Mucosa of rectum (tissue), 2 donors: ENCODE measurements around the gene IGFBP6.
A peak's percentile ranks its signal among the peaks of the same experiment; 100 is the strongest.

ENCODE experiments used
- H3K27ac ChIP-seq, 2 donors: one replicate each; pipeline ENCODE4 v1.7.0; 2013; ENCODE audit warnings: inconsistent platforms in 2 of 2, low read depth in 2 of 2, low read length in 2 of 2
- H3K27me3 ChIP-seq, 2 donors: one replicate each; pipeline ENCODE4 v1.7.0; 2013; ENCODE audit warnings: low read length in 2 of 2; ENCODE audit not compliant: control insufficient read depth in 2 of 2, insufficient read depth in 2 of 2
- H3K36me3 ChIP-seq, 2 donors: one replicate each; pipeline ENCODE4 v1.7.0; 2013; ENCODE audit warnings: low read length in 2 of 2; ENCODE audit not compliant: control insufficient read depth in 2 of 2, insufficient read depth in 2 of 2
- H3K4me1 ChIP-seq, 2 donors: one replicate each; pipeline ENCODE4 v1.7.0; 2013; ENCODE audit warnings: low read length in 2 of 2, mild to moderate bottlenecking in 1 of 2; ENCODE audit not compliant: control insufficient read depth in 2 of 2, insufficient read depth in 2 of 2
- H3K4me3 ChIP-seq, 2 donors: one replicate each; pipeline ENCODE4 v1.7.0; 2013; ENCODE audit warnings: low read length in 2 of 2
- H3K9ac ChIP-seq, 2 donors: one replicate each; pipeline ENCODE4 v1.7.0; 2013; ENCODE audit warnings: low read length in 2 of 2, low read depth in 1 of 2, mild to moderate bottlenecking in 1 of 2
- H3K9me3 ChIP-seq, 2 donors: one replicate each; pipeline ENCODE4 v1.7.0; 2013; ENCODE audit warnings: low read length in 2 of 2; ENCODE audit not compliant: control insufficient read depth in 2 of 2
- donor health status: healthy.
- donor health status: Normal muscosa, but diverticular disease.

Gene IGFBP6, protein sequence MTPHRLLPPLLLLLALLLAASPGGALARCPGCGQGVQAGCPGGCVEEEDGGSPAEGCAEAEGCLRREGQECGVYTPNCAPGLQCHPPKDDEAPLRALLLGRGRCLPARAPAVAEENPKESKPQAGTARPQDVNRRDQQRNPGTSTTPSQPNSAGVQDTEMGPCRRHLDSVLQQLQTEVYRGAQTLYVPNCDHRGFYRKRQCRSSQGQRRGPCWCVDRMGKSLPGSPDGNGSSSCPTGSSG

DNA sequence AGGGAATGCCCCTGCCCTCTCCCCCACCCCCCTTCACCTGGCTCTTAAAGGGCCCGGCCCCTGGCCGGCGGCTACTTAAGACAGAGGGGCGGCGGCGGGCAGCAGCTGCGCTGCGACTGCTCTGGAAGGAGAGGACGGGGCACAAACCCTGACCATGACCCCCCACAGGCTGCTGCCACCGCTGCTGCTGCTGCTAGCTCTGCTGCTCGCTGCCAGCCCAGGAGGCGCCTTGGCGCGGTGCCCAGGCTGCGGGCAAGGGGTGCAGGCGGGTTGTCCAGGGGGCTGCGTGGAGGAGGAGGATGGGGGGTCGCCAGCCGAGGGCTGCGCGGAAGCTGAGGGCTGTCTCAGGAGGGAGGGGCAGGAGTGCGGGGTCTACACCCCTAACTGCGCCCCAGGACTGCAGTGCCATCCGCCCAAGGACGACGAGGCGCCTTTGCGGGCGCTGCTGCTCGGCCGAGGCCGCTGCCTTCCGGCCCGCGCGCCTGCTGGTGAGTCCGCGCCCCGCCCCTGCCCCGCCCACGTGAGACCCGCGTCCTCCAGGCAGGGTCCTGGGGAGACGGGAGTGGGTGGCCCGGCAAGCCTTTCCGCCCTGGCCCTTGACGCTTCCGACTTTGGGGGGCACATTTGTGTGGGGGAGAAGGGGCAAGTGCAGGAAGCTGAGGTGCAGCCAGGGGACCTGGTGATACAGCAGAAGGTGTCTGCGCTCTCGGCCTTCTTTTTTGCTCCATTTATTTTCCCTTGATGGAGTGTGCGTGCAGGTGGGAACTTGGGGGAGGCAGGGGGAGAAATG, at the start of gene IGFBP6:
Gene IGFBP6 (plus strand): TSS at position 104 of the 790 bp plus-strand sequence. CDS start 51 bp downstream, at position 155.
- H3K4me3 ChIP-seq: peak within 1 kb of the TSS; percentile 67 to 74
- peak within 1 kb of the TSS; percentile 77 to 86 for H3K27ac ChIP-seq
- H3K9me3 ChIP-seq: no peaks in the 10 kb centered on the region
- H3K36me3 ChIP-seq: no peaks in the 10 kb centered on the region
- H3K4me1 ChIP-seq: peaks cover 21 to 28% of the 10 kb centered on the region in 2 donors
- H3K9ac ChIP-seq: peak within 1 kb of the TSS; percentile 52 to 70
- peaks cover 7 to 9% of the 10 kb centered on the region in 2 donors for H3K27me3 ChIP-seq

DNA sequence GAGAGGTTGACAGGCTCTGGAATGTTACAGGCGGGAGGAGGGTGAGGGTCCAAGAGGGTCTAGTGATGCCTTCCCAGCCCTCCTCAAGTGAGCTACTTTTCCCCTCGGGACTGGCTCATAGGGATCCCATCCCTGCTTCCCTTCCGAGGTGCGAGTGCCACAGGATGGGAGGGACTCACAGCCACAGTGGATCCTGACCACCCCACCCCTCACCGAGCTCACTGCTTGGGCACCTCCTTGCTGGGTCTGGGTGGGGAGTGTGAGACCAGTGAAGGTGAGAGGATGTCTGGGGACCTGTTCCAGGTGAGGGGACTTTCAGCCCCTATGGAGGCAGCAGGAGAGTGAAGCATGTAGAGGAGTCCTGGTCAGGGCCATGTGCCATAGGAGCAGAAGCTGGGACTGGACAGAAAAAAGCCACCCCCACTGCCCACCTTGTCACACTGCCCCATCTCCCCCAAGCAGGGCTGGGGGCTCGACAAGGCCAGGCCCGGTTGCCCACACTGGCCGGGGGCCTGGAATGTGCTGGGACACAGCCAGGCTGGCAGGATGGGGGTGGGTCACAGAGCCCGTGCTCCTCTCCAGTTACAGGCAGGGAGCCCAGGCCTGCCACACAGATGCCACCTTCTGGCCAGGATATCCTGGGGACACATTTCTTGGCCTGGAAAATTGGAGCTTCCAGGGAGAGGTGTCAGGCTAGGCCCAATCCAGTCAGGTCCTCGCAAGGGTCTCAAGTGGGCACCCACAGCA, 49.3 kb upstream of the IGFBP6 start:
- Histone ChIP-seq H3K27ac (peak overlapping the region; percentile 93 to 95), H3K9me3 (no peaks in the 10 kb centered on the region), H3K27me3 (no peaks in the 10 kb centered on the region), H3K9ac (peak overlapping the region; percentile 65 to 79), H3K4me1 (peaks cover 67 to 74% of the 10 kb centered on the region in 2 donors), H3K4me3 (peak overlapping the region; percentile 62 to 66), H3K36me3 (no peaks in the 10 kb centered on the region)

DNA sequence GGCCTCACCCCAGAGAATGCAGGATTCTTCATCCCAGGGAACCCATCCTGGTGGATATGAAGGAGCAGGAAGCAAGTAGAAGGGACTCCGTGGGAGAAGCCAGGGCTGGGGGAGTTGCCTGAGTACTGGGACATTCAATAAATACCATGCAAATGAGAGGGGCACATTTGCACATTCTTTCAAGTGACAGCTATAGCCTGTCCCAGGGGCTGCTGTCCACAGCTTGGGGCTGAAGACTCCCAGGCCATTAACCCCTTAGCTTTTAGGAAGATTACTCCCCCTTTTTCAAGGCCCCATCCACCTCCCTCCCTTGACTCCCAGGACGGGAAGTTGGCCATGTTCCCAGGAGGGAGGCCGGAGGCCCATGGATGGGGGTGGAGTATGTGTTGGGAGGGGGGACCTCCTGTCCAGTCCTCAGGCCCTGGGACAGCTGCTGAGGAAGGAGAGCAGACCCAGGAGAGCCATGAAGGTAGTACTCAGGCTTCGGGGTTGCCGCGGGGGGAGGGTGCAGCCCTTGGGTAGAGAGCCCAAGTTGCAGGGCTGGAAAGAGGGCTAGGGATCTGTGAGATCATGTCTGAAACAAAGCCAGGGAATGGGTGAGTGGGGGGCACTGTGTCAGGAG, 48.6 kb upstream of the IGFBP6 start:
- H3K27ac ChIP-seq: peak overlapping the region; percentile 93 to 95
- peaks cover 72 to 81% of the 10 kb centered on the region in 2 donors for H3K4me1 ChIP-seq
- peak overlapping the region; percentile 68 for H3K4me3 ChIP-seq
- H3K9me3 ChIP-seq: no peaks in the 10 kb centered on the region
- no peaks in the 10 kb centered on the region for H3K27me3 ChIP-seq
- peak overlapping the region; percentile 65 to 79 for H3K9ac ChIP-seq
- H3K36me3 ChIP-seq: no peaks in the 10 kb centered on the region

DNA sequence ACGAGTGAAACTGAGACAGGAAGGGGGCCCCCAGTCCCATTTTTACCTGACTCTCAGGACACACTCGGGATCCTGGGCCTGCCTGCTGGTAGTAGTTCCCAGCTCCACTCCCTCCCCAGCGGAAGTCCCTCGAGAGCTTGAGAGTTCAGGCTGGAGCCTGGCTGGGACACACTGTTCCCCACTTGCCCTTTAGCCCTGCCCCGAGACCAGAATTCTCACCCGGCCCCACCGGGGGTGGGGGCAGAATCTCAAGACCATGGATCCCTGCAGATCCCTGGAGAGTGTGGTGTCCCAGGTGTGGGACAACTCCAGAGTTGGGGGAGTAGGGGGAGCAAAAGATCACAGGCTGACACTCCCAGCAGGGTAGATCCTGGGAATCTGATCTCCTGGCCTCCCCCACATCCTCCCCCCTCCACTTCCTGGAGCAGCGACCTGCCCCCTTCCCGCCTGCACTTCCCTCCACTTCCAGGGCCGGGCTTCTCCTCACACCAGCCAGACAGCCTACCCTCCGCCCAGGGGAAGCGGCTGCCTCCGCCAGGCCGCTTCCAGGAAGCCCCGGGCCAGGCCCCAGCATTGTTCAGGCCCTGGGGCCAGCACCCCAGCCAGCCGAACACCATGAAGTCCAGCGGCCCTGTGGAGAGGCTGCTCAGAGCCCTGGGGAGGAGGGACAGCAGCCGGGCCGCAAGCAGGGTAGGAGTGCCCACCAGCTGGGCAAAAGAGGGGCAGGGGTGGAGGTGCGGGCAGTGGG, 47.7 kb upstream of the IGFBP6 start, which contains the start of gene TNS2:
Gene TNS2 (plus strand): TSS at position 495 of the 748 bp plus-strand sequence. CDS start 121 bp downstream, at position 616.
- no peaks in the 10 kb centered on the region for H3K9me3 ChIP-seq

DNA sequence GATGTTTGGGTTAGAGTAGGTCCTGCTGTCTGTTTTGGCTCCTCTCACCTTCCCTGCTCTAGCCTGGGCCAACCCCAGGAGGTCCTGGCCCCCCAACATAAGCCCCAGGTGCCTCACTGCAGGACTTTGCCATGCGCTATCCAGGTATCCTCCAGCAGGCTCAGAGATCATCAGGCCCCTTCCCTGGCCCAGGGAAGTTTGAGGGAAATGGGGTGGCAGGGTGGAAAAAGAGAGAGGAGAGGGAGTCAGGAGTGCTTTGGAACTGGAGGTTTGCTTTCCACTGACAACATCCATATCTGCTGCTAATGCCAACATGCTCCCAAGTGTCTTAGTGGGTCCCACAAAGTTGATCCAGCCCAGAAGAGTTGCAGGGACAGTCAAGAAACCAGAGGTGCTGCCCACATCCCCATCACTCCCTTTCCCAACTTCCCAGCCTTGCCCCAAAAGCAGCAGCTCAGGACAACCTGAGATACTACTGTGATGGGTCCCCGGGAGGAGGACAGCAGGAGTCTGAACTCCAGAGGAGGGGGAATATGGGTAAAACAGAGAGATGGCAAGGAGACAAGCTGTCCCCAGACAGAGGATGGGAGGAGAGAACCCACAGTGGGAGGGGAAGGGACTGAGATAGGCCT, 46.9 kb upstream of the IGFBP6 start:
- Histone ChIP-seq H3K36me3 (no peaks in the 10 kb centered on the region), H3K27me3 (no peaks in the 10 kb centered on the region), H3K27ac (peak overlapping the region; percentile 93 to 95), H3K9ac (peak overlapping the region; percentile 52 to 79), H3K9me3 (no peaks in the 10 kb centered on the region), H3K4me3 (peak overlapping the region; percentile 68), H3K4me1 (peaks cover 68 to 77% of the 10 kb centered on the region in 2 donors)

More for the DNA sequence above, 47.7 kb upstream of the IGFBP6 start, which contains the start of gene TNS2:
- Histone ChIP-seq H3K4me3 (peak within 1 kb of the TSS; percentile 68), H3K27me3 (no peaks in the 10 kb centered on the region), H3K36me3 (no peaks in the 10 kb centered on the region), H3K9ac (peak within 1 kb of the TSS; percentile 65 to 79), H3K4me1 (peaks cover 69 to 80% of the 10 kb centered on the region in 2 donors), H3K27ac (peak within 1 kb of the TSS; percentile 93 to 95)

DNA sequence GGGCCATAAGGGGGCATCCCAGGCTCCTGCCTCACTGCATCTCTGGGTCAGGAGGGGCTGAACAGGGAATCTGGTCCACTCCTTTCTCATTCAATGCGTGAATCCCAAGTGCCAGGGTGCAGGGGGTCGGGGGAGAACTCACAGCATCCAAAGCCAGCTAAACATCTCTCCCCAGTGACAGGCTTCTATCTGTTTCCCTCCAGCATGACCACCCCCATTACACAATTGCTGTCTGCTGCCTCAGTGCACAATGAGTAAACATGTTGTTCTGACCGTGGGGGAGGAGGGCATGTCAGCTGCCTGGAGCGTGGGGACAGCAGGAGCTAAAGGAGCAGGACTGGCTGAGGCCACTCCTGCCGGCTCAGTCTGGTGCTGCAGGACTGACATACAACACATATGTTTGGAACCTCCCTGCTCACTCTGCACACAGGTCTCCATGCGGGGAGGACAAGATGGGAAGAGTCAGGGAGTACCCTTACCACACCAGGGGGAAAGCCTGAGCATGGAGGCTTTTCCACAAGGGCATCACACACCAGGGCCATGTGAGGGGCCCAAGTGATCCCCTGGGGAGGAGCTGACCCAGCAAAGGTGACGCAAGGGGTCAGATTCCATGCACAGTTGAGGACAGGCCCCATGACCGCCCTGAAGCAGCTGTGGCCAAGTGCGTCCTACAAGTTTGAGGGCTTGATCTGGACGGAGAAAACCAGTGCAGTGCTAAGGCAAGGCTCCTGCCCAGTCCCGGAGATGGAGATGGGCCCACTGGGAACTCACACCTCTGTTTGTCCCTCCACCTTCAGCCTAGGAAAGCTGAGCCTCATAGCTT, 46.2 kb upstream of the IGFBP6 start:
- Histone ChIP-seq H3K27ac (peak overlapping the region; percentile 93 to 95), H3K9ac (peak overlapping the region; percentile 52 to 79), H3K9me3 (no peaks in the 10 kb centered on the region), H3K27me3 (no peaks in the 10 kb centered on the region), H3K36me3 (no peaks in the 10 kb centered on the region), H3K4me3 (peak overlapping the region; percentile 68), H3K4me1 (peaks cover 63 to 70% of the 10 kb centered on the region in 2 donors)

DNA sequence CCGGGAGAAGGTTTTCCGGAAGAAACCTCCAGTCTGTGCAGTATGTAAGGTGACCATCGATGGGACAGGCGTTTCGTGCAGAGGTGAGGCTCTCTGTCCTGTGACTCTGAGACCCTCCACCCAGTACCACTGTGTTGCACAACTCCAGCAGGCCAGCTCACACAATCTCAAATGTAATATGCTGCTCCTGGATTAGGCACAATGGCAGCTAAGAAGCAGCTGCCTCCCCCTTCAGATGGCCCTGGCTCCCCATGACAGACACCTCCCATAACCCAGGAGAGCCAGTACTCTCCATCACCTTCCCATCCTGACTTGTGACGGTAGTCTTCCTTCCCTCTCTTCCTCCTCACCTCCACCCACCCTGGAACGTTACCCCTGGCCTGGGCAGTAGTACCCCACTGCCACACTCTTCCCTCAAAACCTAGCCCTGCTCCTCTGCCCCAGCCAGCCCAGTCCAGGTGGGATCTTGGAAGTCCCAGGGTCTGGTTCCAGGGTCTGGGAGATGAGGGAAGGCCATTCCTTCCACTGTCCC, 45.5 kb upstream of the IGFBP6 start:
- Histone ChIP-seq H3K9ac (peak overlapping the region; percentile 54 to 79), H3K4me3 (peak overlapping the region; percentile 53 to 68), H3K4me1 (peaks cover 60 to 65% of the 10 kb centered on the region in 2 donors), H3K36me3 (no peaks in the 10 kb centered on the region), H3K27ac (peak overlapping the region; percentile 93 to 95), H3K9me3 (no peaks in the 10 kb centered on the region), H3K27me3 (no peaks in the 10 kb centered on the region)

DNA sequence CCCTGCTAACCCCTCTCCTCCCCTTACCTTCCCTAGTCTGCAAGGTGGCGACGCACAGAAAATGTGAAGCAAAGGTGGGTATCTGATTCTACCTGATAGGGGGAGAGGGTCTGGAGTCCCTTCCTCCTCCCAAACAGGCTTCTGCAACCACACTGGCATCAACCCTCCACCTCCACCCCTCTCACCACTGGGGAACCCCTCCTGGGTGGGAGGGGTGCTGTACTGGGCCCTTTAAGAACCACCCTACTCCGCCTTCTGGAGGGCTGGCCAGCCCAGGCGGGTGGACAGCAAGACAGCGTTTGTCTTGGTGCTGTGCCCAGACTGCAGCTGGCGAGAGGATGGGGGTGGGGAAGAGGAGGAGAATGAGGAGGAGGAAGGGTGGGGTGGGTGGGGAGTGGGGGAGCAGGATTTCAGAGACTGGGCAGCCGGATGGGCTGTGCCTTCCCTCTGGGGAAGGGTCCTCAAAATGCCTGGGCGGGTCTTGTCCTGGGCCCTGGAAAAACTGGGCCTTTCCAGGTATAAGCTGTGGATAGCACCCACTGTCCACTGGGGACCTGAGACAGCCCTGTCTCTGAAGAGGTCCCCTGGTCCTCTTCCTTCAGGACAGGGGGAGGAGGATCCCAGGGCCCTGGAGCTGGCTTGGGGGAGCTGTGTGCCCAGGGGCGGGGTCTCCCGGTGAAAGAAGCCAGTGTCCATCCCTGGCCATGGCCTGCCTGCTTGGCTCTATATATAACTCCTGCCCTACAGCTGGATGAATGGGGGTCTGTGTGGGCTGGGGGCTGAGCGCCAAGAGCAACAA, 44.8 kb upstream of the IGFBP6 start:
- Histone ChIP-seq H3K27ac (peak overlapping the region; percentile 93 to 96), H3K36me3 (peaks cover 0 to 2% of the 10 kb centered on the region in 2 donors), H3K9ac (peak overlapping the region; percentile 54 to 79), H3K4me1 (peaks cover 57 to 63% of the 10 kb centered on the region in 2 donors), H3K27me3 (no peaks in the 10 kb centered on the region), H3K4me3 (peak overlapping the region; percentile 53 to 68), H3K9me3 (no peaks in the 10 kb centered on the region)
